Epithelial cell of esophagus (primary cell): ENCODE measurements around the gene LCA5.
"Not testable (repeated sequence)": the region's sequence is repeated elsewhere in the genome, so short reads cannot be mapped to it uniquely, and the experiment has no call there.

Experiments used
- DNase-seq: peaks from one replicate; pipeline ENCODE4 v3.0.0; 2010; ENCODE audit warnings: low read depth
- H3K4me3 ChIP-seq: 2 replicates; pipeline ENCODE4 v1.5.1; 2011; ENCODE audit warnings: mild to moderate bottlenecking, low read length, control low read depth
- CTCF ChIP-seq: IDR thresholded peaks from 2 replicates; pipeline ENCODE4 v1.5.1; 2011; ENCODE audit warnings: low read depth, mild to moderate bottlenecking, low read length, control low read depth, inconsistent platforms; ENCODE audit not compliant: insufficient read depth; ENCODE audit errors: missing control alignments

Gene LCA5

GRCh38 chr6:79538106-79538971, 1.1 kb upstream of the LCA5 start:
- H3K4me3 ChIP-seq, result peak overlapping the region; percentile 90
- peak; percentile 68 for DNase-seq
- no peak for TF ChIP-seq CTCF

GRCh38 chr6:79536585-79536953, 661 bp downstream of the LCA5 start:
- TF ChIP-seq CTCF, result no peak
- H3K4me3 ChIP-seq, result peak overlapping the region; percentile 90
- DNase-seq, result peak; percentile 26

GRCh38 chr6:79529567-79529966, 7.7 kb downstream of the LCA5 start:
- H3K4me3 ChIP-seq, DNase-seq: not testable (repeated sequence)

- no peak overlapping the region for H3K4me3 ChIP-seq
- DNase-seq, result no peak
- TF ChIP-seq CTCF, result no peak
Observed at GRCh38 chr6:79526897-79527296, 10.3 kb downstream of the LCA5 start.

DNA sequence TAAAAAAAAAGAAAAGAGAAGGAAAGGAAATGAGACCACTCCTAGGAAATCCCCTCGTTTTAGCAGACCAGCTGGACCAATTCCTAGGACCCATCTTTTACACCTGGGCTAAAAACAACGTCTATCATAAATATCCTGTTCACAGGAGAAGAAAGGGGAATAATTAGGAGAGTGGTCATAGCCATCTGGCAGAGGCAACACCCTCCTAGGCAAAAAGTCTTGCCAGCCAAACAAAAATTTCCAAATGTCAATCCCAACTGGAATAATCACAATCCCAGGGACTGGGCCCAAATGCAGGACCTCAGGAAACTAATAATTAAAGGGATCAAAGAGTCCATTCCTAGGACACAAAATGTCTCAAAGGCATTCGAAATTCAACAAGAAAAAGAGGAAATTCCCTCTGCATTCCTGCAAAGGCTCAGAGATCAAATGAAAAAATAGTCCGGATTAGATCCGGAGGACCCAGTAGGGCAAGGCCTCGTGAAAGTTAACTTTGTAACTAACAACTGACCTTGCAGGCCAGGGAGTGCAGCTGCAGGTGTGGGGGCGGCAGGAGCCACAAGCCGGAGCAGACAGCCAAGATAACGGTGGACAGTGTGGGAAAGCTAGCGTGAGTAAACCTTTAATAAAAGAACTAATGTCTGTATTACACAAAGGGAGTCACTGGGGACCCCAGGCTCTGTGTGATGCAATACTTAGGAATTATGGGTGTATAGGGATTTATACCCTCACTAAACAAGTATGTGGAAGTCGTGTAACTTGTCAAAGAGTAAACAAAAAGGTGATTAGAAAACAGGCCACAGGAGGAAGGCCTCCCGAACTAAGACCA, 11.7 kb downstream of the LCA5 start:
- peak; percentile 74 for DNase-seq
- no peak overlapping the region for H3K4me3 ChIP-seq
- TF ChIP-seq CTCF, result no peak

DNA sequence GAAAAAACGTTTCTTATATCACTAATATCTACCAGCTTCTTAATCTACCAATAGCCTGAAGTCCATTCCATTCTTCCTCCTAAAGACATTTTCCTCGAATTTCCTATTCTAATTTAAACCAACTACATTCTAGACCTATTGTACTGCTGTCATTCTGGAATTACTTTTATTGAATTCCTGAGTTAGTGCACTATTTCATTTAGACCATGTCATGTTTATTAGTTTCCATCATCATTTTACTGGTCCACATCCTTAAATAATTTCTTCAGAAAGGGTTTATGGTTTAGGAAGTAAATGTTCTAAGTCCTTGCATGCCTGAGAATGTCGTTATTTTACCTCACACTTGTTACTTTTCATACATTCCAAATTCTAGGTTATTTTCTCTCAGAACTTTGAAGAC, 13.2 kb downstream of the LCA5 start:
- no peak for TF ChIP-seq CTCF
- no peak overlapping the region for H3K4me3 ChIP-seq
- no peak for DNase-seq

GRCh38 chr6:79522609-79523008, 14.6 kb downstream of the LCA5 start:
- no peak for DNase-seq
- TF ChIP-seq CTCF, result no peak
- no peak overlapping the region for H3K4me3 ChIP-seq
